Fibroblast of skin of right quadriceps (primary cell): Measurements from ENCODE around the gene GALNT14.
A peak's percentile ranks its signal among the peaks of the same experiment; 100 is the strongest.

Experiments
- DNase-seq: peaks from one replicate; pipeline ENCODE4 v3.0.0-alpha.2; 2013

The GALNT14 gene

GRCh38 chr2:31003749-31004148 is 134.5 kb downstream of the GALNT14 start:
- DNase-seq: no peak

- no peak for DNase-seq
Observed at GRCh38 chr2:31002537-31003150, 135.6 kb downstream of the GALNT14 start.

GRCh38 chr2:31000970-31001369 is 137.3 kb downstream of the GALNT14 start:
- no peak for DNase-seq

GRCh38 chr2:30998672-30999071 is 139.6 kb downstream of the GALNT14 start:
- DNase-seq: no peak

GRCh38 chr2:30997979-30998378 is 140.3 kb downstream of the GALNT14 start:
- DNase-seq: no peak

GRCh38 chr2:30994227-30995056 is 143.8 kb downstream of the GALNT14 start:
- DNase-seq: no peak

GRCh38 chr2:30992781-30993180 is 145.5 kb downstream of the GALNT14 start:
- no peak for DNase-seq

GRCh38 chr2:30990671-30991070 is 147.6 kb downstream of the GALNT14 start:
- DNase-seq: no peak

GRCh38 chr2:30990176-30990575 is 148.1 kb downstream of the GALNT14 start:
- DNase-seq: no peak

GRCh38 chr2:30989746-30990145 is 148.5 kb downstream of the GALNT14 start:
- no peak for DNase-seq

- DNase-seq: no peak
Observed at GRCh38 chr2:30987566-30987965, 150.7 kb downstream of the GALNT14 start.

GRCh38 chr2:30986231-30986580 is 152.0 kb downstream of the GALNT14 start:
- DNase-seq: no peak

- no peak for DNase-seq
Observed at GRCh38 chr2:30985493-30986230, 152.6 kb downstream of the GALNT14 start.

- DNase-seq: no peak
Observed at GRCh38 chr2:30984148-30984547, 154.1 kb downstream of the GALNT14 start.

- DNase-seq: no peak
Observed at GRCh38 chr2:30981510-30981909, 156.7 kb downstream of the GALNT14 start.

GRCh38 chr2:30981096-30981495 is 157.1 kb downstream of the GALNT14 start:
- DNase-seq: peak; percentile 22

GRCh38 chr2:30979822-30980245 is 158.4 kb downstream of the GALNT14 start:
- peak; percentile 84 for DNase-seq

GRCh38 chr2:30978854-30979253 is 159.4 kb downstream of the GALNT14 start:
- no peak for DNase-seq

GRCh38 chr2:30978044-30978443 is 160.2 kb downstream of the GALNT14 start:
- DNase-seq: no peak

- no peak for DNase-seq
Observed at GRCh38 chr2:30975156-30975555, 163.1 kb downstream of the GALNT14 start.

GRCh38 chr2:30974554-30974953 is 163.7 kb downstream of the GALNT14 start:
- no peak for DNase-seq

GRCh38 chr2:30974092-30974491 is 164.1 kb downstream of the GALNT14 start:
- DNase-seq: no peak

GRCh38 chr2:30971231-30972025 is 166.8 kb downstream of the GALNT14 start:
- peak; percentile 63 for DNase-seq
